Ovary (tissue), 3 donors: ENCODE results near the gene PROB1.

Experiments
- CTCF ChIP-seq, 3 donors: fragments of 450-650 bp in 2 of 3; fragments of 200-600 bp in 1 of 3; IDR thresholded peaks; one replicate each; pipeline versions ENCODE4 v1.5.1 to v1.8.0; 2016 to 2022; ENCODE audit warnings: antibody characterized with exemption in 3 of 3, mild to moderate bottlenecking in 1 of 3
- POLR2A ChIP-seq: fragments of 450-650 bp; IDR thresholded peaks from one replicate; pipeline ENCODE4 v1.6.1; 2017; ENCODE audit warnings: antibody characterized with exemption, mild to moderate bottlenecking, moderate library complexity
- donor health status: DM: no; HTN: no; CAD: no.

DNA sequence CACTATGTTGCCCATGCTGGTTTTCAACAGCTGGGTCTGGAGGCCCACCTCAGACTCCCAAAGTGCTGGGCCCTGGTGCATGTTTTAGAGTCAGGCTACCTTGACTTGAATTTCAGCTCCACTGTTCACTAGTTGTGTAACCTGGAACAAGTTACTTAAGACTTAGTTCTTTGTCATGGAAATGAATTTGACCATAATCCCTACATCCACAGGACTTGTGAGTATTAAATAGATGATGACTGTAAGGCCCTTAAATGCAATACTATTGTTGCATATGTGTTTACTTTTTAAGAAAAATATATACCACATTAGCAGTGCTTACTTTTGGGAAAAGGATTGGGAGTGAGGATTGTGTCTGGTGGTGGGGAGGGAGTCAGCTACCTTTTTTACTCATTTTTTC, 36.8 kb downstream of the PROB1 start:
- TF ChIP-seq CTCF (IDR thresholded peaks at IDR 0.05), result no peak
- TF ChIP-seq POLR2A, result no peak
